Stomach (tissue), 9 donors: ENCODE data around the gene CDKN1B. TPM values are rescaled to one million over a fixed set of nuclear protein-coding genes. Genes with fewer than 3 reads are reported as not detected.

ENCODE experiments used
- DNase-seq, 2 donors: peaks; one replicate each; pipeline versions ENCODE4 v3.0.0 to v3.0.0-alpha.2; 2013 to 2019
- H3K27ac ChIP-seq, 5 donors: fragments of 200-600 bp in 4 of 5; sonication (generic) in 4 of 5; one replicate each; pipeline ENCODE4 v1.5.1; 2013 to 2019; ENCODE audit warnings: mild to moderate bottlenecking in 1 of 5, moderate library complexity in 1 of 5
- H3K27me3 ChIP-seq, 3 donors: fragments of 200-600 bp; sonication (generic); one replicate each; pipeline ENCODE4 v1.5.1; 2017 to 2019; ENCODE audit warnings: mixed run types in 1 of 3
- H3K36me3 ChIP-seq, 4 donors: fragments of 200-600 bp; sonication (generic); 1 replicate in 3 of 4; 2 replicates in 1 of 4; pipeline ENCODE4 v1.5.1; 2016 to 2019
- H3K4me1 ChIP-seq, 4 donors: fragments of 200-600 bp; sonication (generic); one replicate each; pipeline ENCODE4 v1.5.1; 2016 to 2019
- H3K4me3 ChIP-seq, 4 donors: fragments of 200-600 bp; sonication (generic) in 3 of 4; one replicate each; pipeline ENCODE4 v1.5.1; 2016 to 2019; ENCODE audit warnings: mild to moderate bottlenecking in 1 of 4
- H3K9me3 ChIP-seq, 4 donors: fragments of 200-600 bp; sonication (generic); one replicate each; pipeline ENCODE4 v1.5.1; 2016 to 2019
- EP300 ChIP-seq: sonication (generic); formaldehyde crosslinking; IDR thresholded peaks from one replicate; pipeline ENCODE4 v1.6.1; 2017; ENCODE audit warnings: antibody characterized with exemption
- POLR2A ChIP-seq, 4 donors: fragments of 450-650 bp; IDR thresholded peaks; one replicate each; pipeline ENCODE4 v1.6.1; 2016; ENCODE audit warnings: antibody characterized with exemption in 4 of 4, control low read depth in 2 of 4, mild to moderate bottlenecking in 1 of 4, moderate library complexity in 1 of 4
- POLR2AphosphoS5 ChIP-seq, 3 donors: sonication (generic); formaldehyde crosslinking; IDR thresholded peaks; one replicate each; pipeline ENCODE4 v1.6.1; 2016; ENCODE audit warnings: antibody characterized with exemption in 3 of 3
- whole genome bisulfite sequencing, 5 donors: extraction: QIAGEN DNeasy Blood & Tissue Kit in 3 of 5; methylation state at CpG; one replicate each; pipeline versions ENCODE4 v1.1.5 to v1.1.7; 2013 to 2018; 5-methylcytosine and 5-hydroxymethylcytosine counted together
- intact Hi-C: fragments of 100-400 bp; cut with DNase I; formaldehyde crosslinking; loops from one replicate; pipeline ENCODE4 v1.15.1; 2023; ENCODE audit warnings: low total_unique reads
- polyA plus RNA-seq, 3 donors: library from polyadenylated mRNA; stranded (reverse); fragments of 200-250 nt; gene quantifications; one replicate each; pipeline ENCODE4 v1.2.3, GENCODE V29; 2013
- total RNA-seq, 5 donors: library from RNA; depleted of rRNA; stranded (reverse); fragments of >200 nt; gene quantifications; one replicate each; pipeline versions ENCODE4 v1.1.0 to v1.2.3, GENCODE V29; 2014 to 2016
- TF ChIP-seq, protein P1 (sequence below), 7 experiments: fragments of 450-650 bp in 4 of 7; fragments of 200-600 bp in 3 of 7; sonication (generic) in 3 of 7; IDR thresholded peaks; one replicate each; pipeline ENCODE4 v1.5.1; 2016 to 2019; ENCODE audit warnings: antibody characterized with exemption in 7 of 7, control low read depth in 2 of 7, mild to moderate bottlenecking in 1 of 7
- donor health status: healthy with polysubstance abuse.
- donor health status: Bipolar disorder and iron deficiency.
- donor health status: healthy.

CDKN1B gene
- total and polyA plus RNA-seq, 8 donors = 17.7 to 60.8 (median 32.8) TPM

DNA sequence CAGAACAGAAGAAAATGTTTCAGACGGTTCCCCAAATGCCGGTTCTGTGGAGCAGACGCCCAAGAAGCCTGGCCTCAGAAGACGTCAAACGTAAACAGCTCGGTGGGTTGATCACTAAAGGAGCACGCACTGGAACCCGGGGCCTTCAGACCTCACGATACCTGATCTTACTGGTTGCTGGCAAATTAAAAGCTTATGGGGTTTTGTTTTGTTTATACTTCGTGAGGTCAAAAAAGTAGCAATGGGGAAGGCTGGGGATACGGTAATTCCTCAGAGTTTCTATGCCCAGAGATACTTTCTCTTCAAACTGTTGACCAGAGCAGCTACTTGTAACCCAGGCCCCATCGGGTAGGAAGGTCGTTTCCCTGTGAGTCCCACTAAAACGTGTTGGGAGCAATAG is 1.7 kb downstream of the CDKN1B start:
- H3K27me3 ChIP-seq = no peaks in the 10 kb centered on the region
- peak overlapping the region; percentile 97 to 100 (median 100) for H3K27ac ChIP-seq
- H3K36me3 ChIP-seq = peaks cover 10 to 26% (median 17%) of the 10 kb centered on the region in 4 donors
- no peaks in the 10 kb centered on the region for H3K9me3 ChIP-seq
- intact Hi-C loops = no loop called here
- WGBS, 5 donors = 0 to 1% (median 1%) methylated on average over 14 of the region's 14 CpGs
- TF ChIP-seq POLR2AphosphoS5 (IDR thresholded peaks at IDR 0.05) (no peak), POLR2A (IDR thresholded peaks at IDR 0.05) (no peak), EP300 (no peak)
- TF ChIP-seq, protein P1, sequence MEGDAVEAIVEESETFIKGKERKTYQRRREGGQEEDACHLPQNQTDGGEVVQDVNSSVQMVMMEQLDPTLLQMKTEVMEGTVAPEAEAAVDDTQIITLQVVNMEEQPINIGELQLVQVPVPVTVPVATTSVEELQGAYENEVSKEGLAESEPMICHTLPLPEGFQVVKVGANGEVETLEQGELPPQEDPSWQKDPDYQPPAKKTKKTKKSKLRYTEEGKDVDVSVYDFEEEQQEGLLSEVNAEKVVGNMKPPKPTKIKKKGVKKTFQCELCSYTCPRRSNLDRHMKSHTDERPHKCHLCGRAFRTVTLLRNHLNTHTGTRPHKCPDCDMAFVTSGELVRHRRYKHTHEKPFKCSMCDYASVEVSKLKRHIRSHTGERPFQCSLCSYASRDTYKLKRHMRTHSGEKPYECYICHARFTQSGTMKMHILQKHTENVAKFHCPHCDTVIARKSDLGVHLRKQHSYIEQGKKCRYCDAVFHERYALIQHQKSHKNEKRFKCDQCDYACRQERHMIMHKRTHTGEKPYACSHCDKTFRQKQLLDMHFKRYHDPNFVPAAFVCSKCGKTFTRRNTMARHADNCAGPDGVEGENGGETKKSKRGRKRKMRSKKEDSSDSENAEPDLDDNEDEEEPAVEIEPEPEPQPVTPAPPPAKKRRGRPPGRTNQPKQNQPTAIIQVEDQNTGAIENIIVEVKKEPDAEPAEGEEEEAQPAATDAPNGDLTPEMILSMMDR (IDR thresholded peaks at IDR 0.05) = no peak
- peak overlapping the region; percentile 84 to 91 (median 87) for H3K4me3 ChIP-seq
- H3K4me1 ChIP-seq = peaks cover 49 to 76% (median 66%) of the 10 kb centered on the region in 4 donors
- peak in 1 of 2 donors; percentile 51 for DNase-seq

DNA sequence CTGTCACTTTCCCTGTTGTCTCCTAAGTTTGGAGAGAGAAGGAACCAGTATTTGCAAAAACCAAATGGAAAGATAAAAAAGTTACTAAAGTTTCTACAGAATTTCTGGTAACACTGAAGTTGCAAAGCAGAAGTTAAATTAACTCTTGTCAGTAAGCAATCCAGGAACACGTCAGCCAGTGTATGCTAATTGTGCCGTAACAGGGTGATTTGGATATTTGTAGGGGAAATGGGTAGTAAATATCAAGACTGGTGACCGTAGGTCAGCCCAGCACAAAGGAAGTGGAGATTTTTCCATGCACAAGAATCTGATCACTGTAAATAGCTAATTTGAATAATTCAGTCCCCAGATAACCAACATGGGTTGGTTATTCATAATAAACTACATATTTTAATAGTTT is 2.3 kb downstream of the CDKN1B start:
- H3K4me1 ChIP-seq = peaks cover 47 to 72% (median 61%) of the 10 kb centered on the region in 4 donors
- no peaks in the 10 kb centered on the region for H3K27me3 ChIP-seq
- WGBS, 5 donors = 5 to 10% (median 9%) methylated on average over 3 of the region's 3 CpGs
- H3K36me3 ChIP-seq = peaks cover 10 to 26% (median 17%) of the 10 kb centered on the region in 4 donors
- H3K4me3 ChIP-seq = peak overlapping the region; percentile 84 to 91 (median 87)
- TF ChIP-seq POLR2AphosphoS5 (IDR thresholded peaks at IDR 0.05) = peak in 2 of 3 donors; percentile 31
- TF ChIP-seq EP300 = no peak
- intact Hi-C loops = no loop called here
- H3K27ac ChIP-seq = peak overlapping the region in 4 of 5 donors; percentile 97 to 100 (median 100)
- DNase-seq = no peak
- no peaks in the 10 kb centered on the region for H3K9me3 ChIP-seq

DNA sequence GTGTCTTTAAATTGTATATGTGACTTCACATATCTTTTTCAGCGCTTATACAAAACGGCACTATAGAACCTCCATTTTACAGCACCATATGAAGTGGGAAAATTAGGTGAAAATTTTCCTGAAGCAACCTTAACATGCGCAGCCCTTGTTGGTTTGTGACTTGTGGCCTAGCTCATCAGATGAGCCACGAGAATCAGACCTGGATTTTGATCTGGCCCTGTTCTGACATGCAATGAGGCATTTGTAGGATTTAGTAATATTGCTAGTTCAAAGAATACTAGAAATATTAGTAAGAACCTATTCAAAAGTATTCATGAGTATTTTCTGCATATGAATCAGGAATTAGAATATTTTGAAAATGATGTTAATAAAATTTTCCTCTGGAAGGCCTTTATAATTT is 2.9 kb downstream of the CDKN1B start:
- 36 to 42% (median 41%) methylated on average over 4 of the region's 4 CpGs for WGBS, 5 donors
- H3K4me3 ChIP-seq = peak overlapping the region; percentile 84 to 91 (median 87)

DNA sequence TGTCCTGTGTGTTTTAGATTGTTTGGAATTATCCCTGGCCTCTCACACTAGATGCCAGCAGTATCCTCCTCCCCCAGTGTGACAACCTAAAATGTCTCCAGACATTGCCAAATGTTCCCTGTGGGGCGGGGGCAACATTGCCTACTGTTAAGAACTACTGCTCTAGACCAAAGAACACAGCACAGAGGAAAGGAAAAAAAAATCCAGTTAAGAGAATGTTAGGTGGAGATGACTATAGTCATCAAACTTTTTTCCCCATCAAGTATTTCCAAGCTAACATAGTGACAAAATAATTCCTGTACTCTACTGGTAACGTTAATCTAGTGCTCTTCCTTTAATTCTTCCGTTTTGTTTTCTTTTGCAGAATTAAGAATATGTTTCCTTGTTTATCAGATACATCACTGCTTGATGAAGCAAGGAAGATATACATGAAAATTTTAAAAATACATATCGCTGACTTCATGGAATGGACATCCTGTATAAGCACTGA is 3.5 kb downstream of the CDKN1B start:
- no peak for TF ChIP-seq POLR2AphosphoS5 (IDR thresholded peaks at IDR 0.05)
- TF ChIP-seq, protein P1 (IDR thresholded peaks at IDR 0.05) = no peak
- TF ChIP-seq EP300 = no peak
- no peak for TF ChIP-seq POLR2A (IDR thresholded peaks at IDR 0.05)
- 35 to 48% (median 44%) methylated on average over 4 of the region's 4 CpGs for WGBS, 5 donors
- Histone ChIP-seq H3K27ac (peak overlapping the region; percentile 80 to 100 (median 100)), H3K36me3 (peaks cover 10 to 26% (median 17%) of the 10 kb centered on the region in 4 donors), H3K27me3 (no peaks in the 10 kb centered on the region), H3K4me3 (peak overlapping the region in 2 of 4 donors; percentile 84 to 91), H3K4me1 (peaks cover 37 to 63% (median 52%) of the 10 kb centered on the region in 4 donors), H3K9me3 (no peaks in the 10 kb centered on the region)
- DNase-seq = no peak
- intact Hi-C loops = no loop called here

More for the DNA sequence above, 2.9 kb downstream of the CDKN1B start:
- H3K36me3 ChIP-seq = peaks cover 10 to 26% (median 17%) of the 10 kb centered on the region in 4 donors
- intact Hi-C loops = no loop called here
- peak overlapping the region; percentile 47 to 100 (median 100) for H3K27ac ChIP-seq
- no peaks in the 10 kb centered on the region for H3K9me3 ChIP-seq
- H3K4me1 ChIP-seq = peaks cover 44 to 69% (median 59%) of the 10 kb centered on the region in 4 donors
- DNase-seq = no peak
- no peaks in the 10 kb centered on the region for H3K27me3 ChIP-seq
- TF ChIP-seq POLR2AphosphoS5 (IDR thresholded peaks at IDR 0.05) (no peak), EP300 (no peak), POLR2A (IDR thresholded peaks at IDR 0.05) (no peak)
- TF ChIP-seq, protein P1 (IDR thresholded peaks at IDR 0.05) = no peak

DNA sequence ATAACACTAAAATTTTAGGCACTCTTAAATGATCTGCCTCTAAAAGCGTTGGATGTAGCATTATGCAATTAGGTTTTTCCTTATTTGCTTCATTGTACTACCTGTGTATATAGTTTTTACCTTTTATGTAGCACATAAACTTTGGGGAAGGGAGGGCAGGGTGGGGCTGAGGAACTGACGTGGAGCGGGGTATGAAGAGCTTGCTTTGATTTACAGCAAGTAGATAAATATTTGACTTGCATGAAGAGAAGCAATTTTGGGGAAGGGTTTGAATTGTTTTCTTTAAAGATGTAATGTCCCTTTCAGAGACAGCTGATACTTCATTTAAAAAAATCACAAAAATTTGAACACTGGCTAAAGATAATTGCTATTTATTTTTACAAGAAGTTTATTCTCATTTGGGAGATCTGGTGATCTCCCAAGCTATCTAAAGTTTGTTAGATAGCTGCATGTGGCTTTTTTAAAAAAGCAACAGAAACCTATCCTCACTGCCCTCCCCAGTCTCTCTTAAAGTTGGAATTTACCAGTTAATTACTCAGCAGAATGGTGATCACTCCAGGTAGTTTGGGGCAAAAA is 4.1 kb downstream of the CDKN1B start:
- TF ChIP-seq, protein P1 (IDR thresholded peaks at IDR 0.05) = no peak
- TF ChIP-seq POLR2AphosphoS5 (IDR thresholded peaks at IDR 0.05) (no peak), EP300 (no peak), POLR2A (IDR thresholded peaks at IDR 0.05) (no peak)
- Histone ChIP-seq H3K27me3 (no peaks in the 10 kb centered on the region), H3K9me3 (no peaks in the 10 kb centered on the region), H3K27ac (peak overlapping the region in 4 of 5 donors; percentile 97 to 100 (median 100)), H3K4me1 (peaks cover 32 to 58% (median 47%) of the 10 kb centered on the region in 4 donors), H3K36me3 (peaks cover 10 to 26% (median 17%) of the 10 kb centered on the region in 4 donors), H3K4me3 (peak overlapping the region in 2 of 4 donors; percentile 84 to 91)
- 16 to 34% (median 28%) methylated on average over 3 of the region's 3 CpGs for WGBS, 5 donors
- intact Hi-C loops = no loop called here
- no peak for DNase-seq
